ENCODE results near the gene GPC3.

- no peak for TF ChIP-seq EZH2phosphoT487 (IDR thresholded peaks at IDR 0.05; ENCODE audit: borderline replicate concordance, low read depth)
- TF ChIP-seq PBX3 (IDR thresholded peaks at IDR 0.05) = no peak
- no peak for TF ChIP-seq TCF12 (IDR thresholded peaks at IDR 0.05)
- TF ChIP-seq CHD2 (IDR thresholded peaks at IDR 0.05; ENCODE audit: low read length, partially characterized antibody) = no peak
- TF ChIP-seq, protein P1, sequence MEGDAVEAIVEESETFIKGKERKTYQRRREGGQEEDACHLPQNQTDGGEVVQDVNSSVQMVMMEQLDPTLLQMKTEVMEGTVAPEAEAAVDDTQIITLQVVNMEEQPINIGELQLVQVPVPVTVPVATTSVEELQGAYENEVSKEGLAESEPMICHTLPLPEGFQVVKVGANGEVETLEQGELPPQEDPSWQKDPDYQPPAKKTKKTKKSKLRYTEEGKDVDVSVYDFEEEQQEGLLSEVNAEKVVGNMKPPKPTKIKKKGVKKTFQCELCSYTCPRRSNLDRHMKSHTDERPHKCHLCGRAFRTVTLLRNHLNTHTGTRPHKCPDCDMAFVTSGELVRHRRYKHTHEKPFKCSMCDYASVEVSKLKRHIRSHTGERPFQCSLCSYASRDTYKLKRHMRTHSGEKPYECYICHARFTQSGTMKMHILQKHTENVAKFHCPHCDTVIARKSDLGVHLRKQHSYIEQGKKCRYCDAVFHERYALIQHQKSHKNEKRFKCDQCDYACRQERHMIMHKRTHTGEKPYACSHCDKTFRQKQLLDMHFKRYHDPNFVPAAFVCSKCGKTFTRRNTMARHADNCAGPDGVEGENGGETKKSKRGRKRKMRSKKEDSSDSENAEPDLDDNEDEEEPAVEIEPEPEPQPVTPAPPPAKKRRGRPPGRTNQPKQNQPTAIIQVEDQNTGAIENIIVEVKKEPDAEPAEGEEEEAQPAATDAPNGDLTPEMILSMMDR (IDR thresholded peaks at IDR 0.05) = no peak
These were observed 77.8 kb downstream of the GPC3 start for GRCh38 chrX:133907606-133908005.

Measured in SK-N-SH (cell line).